CD4-positive, CD25-positive, alpha-beta regulatory T cell (primary cell): ENCODE results near the gene FASN. TPM values are rescaled to one million over a fixed set of nuclear protein-coding genes. Genes with fewer than 3 reads are reported as not detected.

Source experiments
- ATAC-seq, 2 donors: fragments of 150-1000 bp; cut with Tn5 transposase; one replicate each; pipeline ENCODE4 v1.10.0; 2021; ENCODE audit warnings: low read depth in 2 of 2, moderate number of reproducible peaks in 2 of 2, moderate library complexity in 1 of 2
- DNase-seq, 3 donors: peaks; one replicate each; pipeline versions ENCODE4 v3.0.0 to v3.0.0-alpha.2; 2012 to 2022; ENCODE audit warnings: mixed read lengths in 1 of 3
- H3K27ac ChIP-seq: one replicate; pipeline ENCODE4 v1.7.0; 2013; ENCODE audit warnings: mild to moderate bottlenecking, low read length; ENCODE audit not compliant: insufficient read depth, poor library complexity, severe bottlenecking
- H3K27me3 ChIP-seq: one replicate; pipeline ENCODE4 v1.7.0; 2013; ENCODE audit warnings: low read length; ENCODE audit not compliant: control insufficient read depth, insufficient read depth
- H3K36me3 ChIP-seq: one replicate; pipeline ENCODE4 v1.7.0; 2013; ENCODE audit warnings: mild to moderate bottlenecking, low read length, moderate library complexity; ENCODE audit not compliant: control insufficient read depth, insufficient read depth
- H3K4me1 ChIP-seq: 2 replicates; pipeline ENCODE4 v1.7.0; 2013; ENCODE audit warnings: mild to moderate bottlenecking, low read length; ENCODE audit not compliant: insufficient read depth, control insufficient read depth, poor library complexity, severe bottlenecking
- H3K4me3 ChIP-seq: one replicate; pipeline ENCODE4 v1.7.0; 2013; ENCODE audit warnings: low read depth, mild to moderate bottlenecking, low read length, moderate library complexity
- H3K9me3 ChIP-seq, 2 experiments: 1 replicate in 1 of 2; 2 replicates in 1 of 2; pipeline ENCODE4 v1.7.0; 2013; ENCODE audit warnings: low read length in 2 of 2, mild to moderate bottlenecking in 1 of 2, moderate library complexity in 1 of 2; ENCODE audit not compliant: control insufficient read depth in 2 of 2
- H3K27ac Mint-ChIP-seq, 3 donors: one replicate each; pipeline ENCODE4 v1.8.0; 2020 to 2022; ENCODE audit warnings: mild to moderate bottlenecking in 3 of 3, mixed read lengths in 3 of 3, moderate library complexity in 2 of 3
- H3K27me3 Mint-ChIP-seq: one replicate; pipeline ENCODE4 v1.8.0; 2022; ENCODE audit warnings: mild to moderate bottlenecking, mixed read lengths
- H3K36me3 Mint-ChIP-seq: one replicate; pipeline ENCODE4 v1.8.0; 2020; ENCODE audit warnings: mixed read lengths
- H3K4me1 Mint-ChIP-seq, 4 donors: one replicate each; pipeline ENCODE4 v1.8.0; 2020 to 2022; ENCODE audit warnings: mixed read lengths in 4 of 4, mild to moderate bottlenecking in 1 of 4
- H3K4me3 Mint-ChIP-seq, 4 donors: one replicate each; pipeline ENCODE4 v1.8.0; 2020 to 2022; ENCODE audit warnings: mild to moderate bottlenecking in 4 of 4, mixed read lengths in 4 of 4, moderate library complexity in 3 of 4
- H3K9me3 Mint-ChIP-seq, 7 donors: one replicate each; pipeline ENCODE4 v1.8.0; 2020 to 2022; ENCODE audit warnings: mixed read lengths in 7 of 7, mild to moderate bottlenecking in 3 of 7, moderate library complexity in 2 of 7
- polyA plus RNA-seq, 4 donors: library from polyadenylated mRNA; unstranded; fragments of 300-500 nt; fragmentation: Illumina TruSeq; gene quantifications; one replicate each; pipeline ENCODE4 v1.2.3, GENCODE V29; 2021
- total RNA-seq: library from RNA; stranded (reverse); gene quantifications from one replicate; pipeline ENCODE4 v1.2.3, GENCODE V29; 2022

Gene FASN
- total and polyA plus RNA-seq, 5 donors from 2014 or later = 0.23 to 153 (median 0.79) TPM

- H3K4me1 ChIP-seq = peaks cover 25% of the 10 kb centered on the region
- DNase-seq (peak in 1 of 3 donors; percentile 44), ATAC-seq (peak; percentile 39 to 48)
- Mint-ChIP-seq H3K36me3 (no peaks in the 10 kb centered on the region), H3K4me1 (peaks cover 0 to 19% (median 3%) of the 10 kb centered on the region in 4 donors), H3K27me3 (no peaks in the 10 kb centered on the region), H3K9me3 (peaks cover 0 to 2% (median 0%) of the 10 kb centered on the region in 7 donors), H3K27ac (peak overlapping the region in 1 of 3 donors; percentile 15), H3K4me3 (peak overlapping the region in 3 of 4 donors; percentile 76 to 83 (median 78))
- no peaks in the 10 kb centered on the region for H3K9me3 ChIP-seq
- peaks cover 9% of the 10 kb centered on the region for H3K36me3 ChIP-seq
- peak overlapping the region; percentile 57 for H3K27ac ChIP-seq
- no peak overlapping the region for H3K4me3 ChIP-seq
- no peaks in the 10 kb centered on the region for H3K27me3 ChIP-seq
Observed at GRCh38 chr17:82065193-82065637, 32.8 kb downstream of the FASN start.

- peak overlapping the region in 2 of 3 donors; percentile 52 to 71 for H3K27ac Mint-ChIP-seq
- DNase-seq (no peak), ATAC-seq (no peak)
- Histone ChIP-seq H3K9me3 (no peaks in the 10 kb centered on the region), H3K4me3 (no peak overlapping the region), H3K4me1 (peaks cover 25% of the 10 kb centered on the region), H3K27ac (peak overlapping the region; percentile 57), H3K36me3 (peaks cover 9% of the 10 kb centered on the region), H3K27me3 (no peaks in the 10 kb centered on the region)
- H3K9me3 Mint-ChIP-seq = peaks cover 0 to 2% (median 0%) of the 10 kb centered on the region in 7 donors
- peak overlapping the region; percentile 76 to 83 (median 80) for H3K4me3 Mint-ChIP-seq
- H3K36me3 Mint-ChIP-seq = no peaks in the 10 kb centered on the region
- H3K4me1 Mint-ChIP-seq = peaks cover 0 to 19% (median 3%) of the 10 kb centered on the region in 4 donors
- no peaks in the 10 kb centered on the region for H3K27me3 Mint-ChIP-seq
Observed at GRCh38 chr17:82064433-82065192, 33.4 kb downstream of the FASN start.

GRCh38 chr17:82063424-82064415, 34.3 kb downstream of the FASN start:
- peak overlapping the region; percentile 76 to 83 (median 80) for H3K4me3 Mint-ChIP-seq

DNA sequence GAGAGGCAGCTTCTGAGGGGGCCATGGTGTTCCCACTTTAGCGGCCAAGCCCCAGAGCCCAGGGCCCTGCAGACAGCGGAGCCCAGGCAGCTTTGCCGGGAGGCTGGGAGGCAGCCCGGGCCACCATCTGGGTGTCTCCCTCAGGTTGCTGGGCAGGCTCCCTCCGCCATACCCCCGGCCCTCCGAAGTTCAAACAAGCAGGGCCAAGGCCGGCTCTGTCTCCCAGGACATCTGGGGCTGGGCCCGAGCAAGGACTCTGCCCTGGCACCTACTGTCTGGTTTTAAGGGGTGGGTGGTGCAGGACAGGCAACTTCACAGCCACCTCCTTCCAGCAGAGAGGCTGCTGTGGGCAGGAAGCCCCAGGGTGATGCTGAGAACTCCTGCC, 35.1 kb downstream of the FASN start:
- Mint-ChIP-seq H3K4me1 (peaks cover 0 to 19% (median 3%) of the 10 kb centered on the region in 4 donors), H3K4me3 (peak overlapping the region in 1 of 4 donors; percentile 69), H3K9me3 (peaks cover 0 to 2% (median 0%) of the 10 kb centered on the region in 7 donors), H3K36me3 (peaks cover 1% of the 10 kb centered on the region), H3K27me3 (no peaks in the 10 kb centered on the region), H3K27ac (no peak overlapping the region)
- DNase-seq (no peak), ATAC-seq (no peak)
- Histone ChIP-seq H3K4me3 (no peak overlapping the region), H3K9me3 (no peaks in the 10 kb centered on the region), H3K36me3 (peaks cover 9% of the 10 kb centered on the region), H3K27me3 (no peaks in the 10 kb centered on the region), H3K4me1 (peaks cover 25% of the 10 kb centered on the region), H3K27ac (no peak overlapping the region)

More at GRCh38 chr17:82063424-82064415, 34.3 kb downstream of the FASN start:
- Mint-ChIP-seq H3K9me3 (peaks cover 0 to 2% (median 0%) of the 10 kb centered on the region in 7 donors), H3K4me1 (peaks cover 0 to 19% (median 3%) of the 10 kb centered on the region in 4 donors), H3K36me3 (no peaks in the 10 kb centered on the region), H3K27ac (peak overlapping the region in 1 of 3 donors; percentile 71), H3K27me3 (no peaks in the 10 kb centered on the region)
- no peaks in the 10 kb centered on the region for H3K27me3 ChIP-seq
- ATAC-seq (no peak), DNase-seq (no peak)
- peaks cover 25% of the 10 kb centered on the region for H3K4me1 ChIP-seq
- no peaks in the 10 kb centered on the region for H3K9me3 ChIP-seq
- no peak overlapping the region for H3K4me3 ChIP-seq
- H3K36me3 ChIP-seq = peaks cover 9% of the 10 kb centered on the region
- no peak overlapping the region for H3K27ac ChIP-seq

GRCh38 chr17:82062076-82062983, 35.7 kb downstream of the FASN start:
- H3K4me1 Mint-ChIP-seq = peaks cover 0 to 19% (median 3%) of the 10 kb centered on the region in 4 donors
- peaks cover 0 to 2% (median 0%) of the 10 kb centered on the region in 7 donors for H3K9me3 Mint-ChIP-seq
- H3K27me3 Mint-ChIP-seq = no peaks in the 10 kb centered on the region
- H3K36me3 Mint-ChIP-seq = peaks cover 5% of the 10 kb centered on the region
- H3K4me3 Mint-ChIP-seq = peak overlapping the region in 3 of 4 donors; percentile 39 to 69 (median 41)
- H3K9me3 ChIP-seq = no peaks in the 10 kb centered on the region
- peaks cover 25% of the 10 kb centered on the region for H3K4me1 ChIP-seq
- no peak overlapping the region for H3K27ac Mint-ChIP-seq
- no peak overlapping the region for H3K27ac ChIP-seq
- H3K36me3 ChIP-seq = peaks cover 15% of the 10 kb centered on the region
- DNase-seq (no peak), ATAC-seq (no peak)
- H3K27me3 ChIP-seq = no peaks in the 10 kb centered on the region
- H3K4me3 ChIP-seq = no peak overlapping the region

GRCh38 chr17:82061047-82061925, 36.8 kb downstream of the FASN start:
- Histone ChIP-seq H3K4me1 (peaks cover 23% of the 10 kb centered on the region), H3K27ac (no peak overlapping the region), H3K9me3 (no peaks in the 10 kb centered on the region), H3K36me3 (peaks cover 18% of the 10 kb centered on the region), H3K4me3 (no peak overlapping the region), H3K27me3 (no peaks in the 10 kb centered on the region)
- Mint-ChIP-seq H3K27ac (no peak overlapping the region), H3K36me3 (peaks cover 5% of the 10 kb centered on the region), H3K4me1 (peaks cover 0 to 13% (median 1%) of the 10 kb centered on the region in 4 donors), H3K4me3 (no peak overlapping the region), H3K27me3 (no peaks in the 10 kb centered on the region), H3K9me3 (peaks cover 0 to 2% (median 0%) of the 10 kb centered on the region in 7 donors)
- no peak for DNase-seq
- no peak for ATAC-seq
